HepG2 (cell line): ENCODE results near the gene HSPB6. TPM values are rescaled to one million over a fixed set of nuclear protein-coding genes. Genes with fewer than 3 reads are reported as not detected.

ENCODE experiments used
- GABPB1 ChIP-seq: IDR thresholded peaks from 2 replicates; pipeline ENCODE4 v1.6.1; 2016; ENCODE audit warnings: mild to moderate bottlenecking, missing genetic modification reagents, moderate library complexity, missing compliant biosample characterization
- GMEB2 ChIP-seq: IDR thresholded peaks from 2 replicates; pipeline ENCODE4 v1.6.1; 2016; ENCODE audit warnings: missing biosample characterization, missing genetic modification reagents, low read depth
- HNRNPLL ChIP-seq: fragments of 200-400 bp; formaldehyde crosslinking; IDR thresholded peaks from 2 replicates; pipeline ENCODE4 v1.6.1; 2017; ENCODE audit warnings: mild to moderate bottlenecking, low read depth, low read length; ENCODE audit not compliant: poor library complexity, severe bottlenecking
- JARID2 ChIP-seq: sonication (generic); formaldehyde crosslinking; IDR thresholded peaks from 2 replicates; pipeline ENCODE4 v1.8.1; 2023; ENCODE audit warnings: missing genetic modification reagents, inconsistent platforms; ENCODE audit not compliant: insufficient replicate concordance
- KLF12 ChIP-seq: sonication (generic); formaldehyde crosslinking; IDR thresholded peaks from 2 replicates; pipeline ENCODE4 v1.4.0; 2020; ENCODE audit warnings: missing genetic modification reagents, borderline replicate concordance
- NFYB ChIP-seq: sonication (generic); formaldehyde crosslinking; IDR thresholded peaks from 2 replicates; pipeline ENCODE4 v1.4.0; 2020; ENCODE audit warnings: missing genetic modification reagents
- NFYC ChIP-seq: IDR thresholded peaks from 2 replicates; pipeline ENCODE4 v1.6.1; 2016; ENCODE audit warnings: missing genetic modification reagents, missing compliant biosample characterization
- ONECUT2 ChIP-seq: sonication (generic); formaldehyde crosslinking; IDR thresholded peaks from 2 replicates; pipeline ENCODE4 v1.4.0; 2020; ENCODE audit warnings: missing genetic modification reagents
- POLR2AphosphoS5 ChIP-seq: IDR thresholded peaks from 2 replicates; pipeline ENCODE4 v1.6.1; 2012; ENCODE audit warnings: low read depth, low read length
- TOPORS ChIP-seq: sonication (generic); formaldehyde crosslinking; IDR thresholded peaks from 2 replicates; pipeline ENCODE4 v1.8.0; 2023; ENCODE audit warnings: mild to moderate bottlenecking, missing genetic modification reagents
- ZBTB14 ChIP-seq: sonication (generic); formaldehyde crosslinking; IDR thresholded peaks from 2 replicates; pipeline ENCODE4 v1.4.0; 2020; ENCODE audit warnings: missing genetic modification reagents
- ZFAT ChIP-seq: sonication (generic); formaldehyde crosslinking; conservative IDR thresholded peaks from 2 replicates; pipeline ENCODE4 v1.8.1; 2023; ENCODE audit warnings: missing genetic modification reagents, inconsistent platforms
- ZNF225 ChIP-seq: sonication (generic); formaldehyde crosslinking; IDR thresholded peaks from 2 replicates; pipeline ENCODE4 v1.4.0; 2020; ENCODE audit warnings: mild to moderate bottlenecking, missing genetic modification reagents
- ZNF766 ChIP-seq: sonication (generic); formaldehyde crosslinking; IDR thresholded peaks from 2 replicates; pipeline ENCODE4 v1.5.0; 2020; ENCODE audit warnings: missing genetic modification reagents, borderline replicate concordance
- polyA plus RNA-seq, 8 experiments: library from polyadenylated mRNA; depleted of rRNA in 3 of 8; stranded (reverse) in 7 of 8; unstranded in 1 of 8; fragments of >200 nt; fragmentation: Illumina TruSeq in 4 of 8; extraction: Trizol in 4 of 8; gene quantifications; 2 replicates each; pipeline versions ENCODE4 v1.2.1 to v1.2.3, GENCODE V29; 2011 to 2016; ENCODE audit warnings: low read depth in 4 of 8, missing spikeins in 1 of 8, mixed read lengths in 1 of 8; ENCODE audit not compliant: insufficient read depth in 1 of 8
- total RNA-seq, 5 experiments: library from RNA; depleted of rRNA; stranded (reverse); fragments of >200 nt; fragmentation: Illumina TruSeq; extraction: Trizol; gene quantifications; 2 replicates each; pipeline ENCODE4 v1.2.3, GENCODE V29; 2016; ENCODE audit warnings: low read depth in 1 of 5
- TF ChIP-seq, protein P1 (sequence below), 2 experiments: sonication (generic) in 1 of 2; formaldehyde crosslinking in 1 of 2; IDR thresholded peaks; 2 replicates each; pipeline versions ENCODE4 v1.4.0 to v1.6.1; 2018 to 2020; ENCODE audit warnings: missing genetic modification reagents in 2 of 2, borderline replicate concordance in 1 of 2, low read depth in 1 of 2, mild to moderate bottlenecking in 1 of 2, missing biosample characterization in 1 of 2
- TF ChIP-seq, protein P2 (sequence below): sonication (generic); formaldehyde crosslinking; IDR thresholded peaks from 2 replicates; pipeline ENCODE4 v1.4.0; 2020; ENCODE audit warnings: missing genetic modification reagents, borderline replicate concordance

Gene HSPB6
- total and polyA plus RNA-seq, 2 of the 13 experiments (the other 11 are each of a cell fraction or from before 2014, with no cell fraction given), result 0.18 TPM; not detected in 1

DNA sequence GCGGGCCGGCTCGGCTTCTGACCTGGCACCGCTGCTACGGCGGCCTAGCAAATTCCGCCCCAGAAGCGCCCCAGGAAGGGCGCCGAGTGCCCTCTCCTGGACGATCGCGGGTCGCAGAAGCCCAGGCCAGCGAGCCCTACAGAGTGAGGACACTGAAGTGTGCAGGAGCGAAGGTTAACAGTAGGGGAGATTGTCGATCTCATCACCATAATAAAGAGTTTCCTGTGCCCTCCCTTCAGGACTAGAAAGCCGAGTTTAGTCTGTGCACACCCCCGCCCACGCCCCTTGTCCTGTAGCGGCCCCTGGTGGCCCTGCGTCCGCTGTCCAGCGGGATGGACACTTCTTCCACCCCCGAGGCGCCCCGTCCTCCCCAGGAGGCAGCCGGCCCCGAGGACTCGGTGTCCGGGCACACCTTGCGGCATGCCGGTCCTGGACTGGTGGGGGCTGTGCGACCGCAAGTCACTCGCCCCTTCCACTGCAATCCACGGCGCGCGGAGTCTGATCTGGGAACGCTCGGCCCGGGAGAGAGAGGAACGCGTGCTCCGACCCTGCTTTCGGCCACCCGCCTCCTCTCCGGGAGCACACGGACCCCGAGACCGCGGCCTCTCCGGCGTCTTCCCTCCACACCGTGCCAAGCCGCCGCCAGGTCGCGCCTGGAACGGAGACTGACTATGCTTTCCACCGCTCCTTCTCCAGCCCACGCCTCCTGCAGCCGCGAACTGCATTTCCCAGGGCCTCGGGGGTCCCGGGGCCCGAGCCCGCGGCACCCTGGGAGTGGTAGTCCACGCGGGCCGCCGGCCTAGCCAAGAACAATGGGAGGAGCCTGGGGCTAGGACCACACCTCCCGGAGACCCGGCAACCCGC lies 39.8 kb downstream of the HSPB6 start (continued):
- TF ChIP-seq ZBTB14 (CRISPR knock-in tag) (peak; percentile 52), JARID2 (no peak), ZNF225 (CRISPR knock-in tag) (0 out of 2 replicates have a peak, but pooled peaks have one; percentile 45), HNRNPLL (peak; percentile 67), ZFAT (CRISPR knock-in tag) (peak; percentile 59; the same call in 1 of the 2 replicates), ONECUT2 (CRISPR knock-in tag) (0 out of 2 replicates have a peak, but pooled peaks have one; percentile 6), KLF12 (CRISPR knock-in tag) (peak; percentile 85), NFYC (no peak), GABPB1 (CRISPR knock-in tag) (peak; percentile 94), NFYB (CRISPR knock-in tag) (0 out of 2 replicates have a peak, but pooled peaks have one; percentile 31), POLR2AphosphoS5 (peak; percentile 54; the same call in 1 of the 2 replicates), ZNF766 (peak; percentile 62; the same call in 1 of the 2 replicates), TOPORS (CRISPR knock-in tag) (peak; percentile 65; the same call in 1 of the 2 replicates), GMEB2 (CRISPR knock-in tag) (0 out of 2 replicates have a peak, but pooled peaks have one; percentile 57)
- TF ChIP-seq, protein P1, sequence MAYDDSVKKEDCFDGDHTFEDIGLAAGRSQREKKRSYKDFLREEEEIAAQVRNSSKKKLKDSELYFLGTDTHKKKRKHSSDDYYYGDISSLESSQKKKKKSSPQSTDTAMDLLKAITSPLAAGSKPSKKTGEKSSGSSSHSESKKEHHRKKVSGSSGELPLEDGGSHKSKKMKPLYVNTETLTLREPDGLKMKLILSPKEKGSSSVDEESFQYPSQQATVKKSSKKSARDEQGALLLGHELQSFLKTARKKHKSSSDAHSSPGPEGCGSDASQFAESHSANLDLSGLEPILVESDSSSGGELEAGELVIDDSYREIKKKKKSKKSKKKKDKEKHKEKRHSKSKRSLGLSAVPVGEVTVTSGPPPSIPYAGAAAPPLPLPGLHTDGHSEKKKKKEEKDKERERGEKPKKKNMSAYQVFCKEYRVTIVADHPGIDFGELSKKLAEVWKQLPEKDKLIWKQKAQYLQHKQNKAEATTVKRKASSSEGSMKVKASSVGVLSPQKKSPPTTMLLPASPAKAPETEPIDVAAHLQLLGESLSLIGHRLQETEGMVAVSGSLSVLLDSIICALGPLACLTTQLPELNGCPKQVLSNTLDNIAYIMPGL (CRISPR knock-in tag; IDR thresholded peaks at IDR 0.05; ENCODE audit: borderline replicate concordance in 1 of 2, low read depth in 1 of 2), result peak; percentile 82 to 95
- TF ChIP-seq, protein P2, sequence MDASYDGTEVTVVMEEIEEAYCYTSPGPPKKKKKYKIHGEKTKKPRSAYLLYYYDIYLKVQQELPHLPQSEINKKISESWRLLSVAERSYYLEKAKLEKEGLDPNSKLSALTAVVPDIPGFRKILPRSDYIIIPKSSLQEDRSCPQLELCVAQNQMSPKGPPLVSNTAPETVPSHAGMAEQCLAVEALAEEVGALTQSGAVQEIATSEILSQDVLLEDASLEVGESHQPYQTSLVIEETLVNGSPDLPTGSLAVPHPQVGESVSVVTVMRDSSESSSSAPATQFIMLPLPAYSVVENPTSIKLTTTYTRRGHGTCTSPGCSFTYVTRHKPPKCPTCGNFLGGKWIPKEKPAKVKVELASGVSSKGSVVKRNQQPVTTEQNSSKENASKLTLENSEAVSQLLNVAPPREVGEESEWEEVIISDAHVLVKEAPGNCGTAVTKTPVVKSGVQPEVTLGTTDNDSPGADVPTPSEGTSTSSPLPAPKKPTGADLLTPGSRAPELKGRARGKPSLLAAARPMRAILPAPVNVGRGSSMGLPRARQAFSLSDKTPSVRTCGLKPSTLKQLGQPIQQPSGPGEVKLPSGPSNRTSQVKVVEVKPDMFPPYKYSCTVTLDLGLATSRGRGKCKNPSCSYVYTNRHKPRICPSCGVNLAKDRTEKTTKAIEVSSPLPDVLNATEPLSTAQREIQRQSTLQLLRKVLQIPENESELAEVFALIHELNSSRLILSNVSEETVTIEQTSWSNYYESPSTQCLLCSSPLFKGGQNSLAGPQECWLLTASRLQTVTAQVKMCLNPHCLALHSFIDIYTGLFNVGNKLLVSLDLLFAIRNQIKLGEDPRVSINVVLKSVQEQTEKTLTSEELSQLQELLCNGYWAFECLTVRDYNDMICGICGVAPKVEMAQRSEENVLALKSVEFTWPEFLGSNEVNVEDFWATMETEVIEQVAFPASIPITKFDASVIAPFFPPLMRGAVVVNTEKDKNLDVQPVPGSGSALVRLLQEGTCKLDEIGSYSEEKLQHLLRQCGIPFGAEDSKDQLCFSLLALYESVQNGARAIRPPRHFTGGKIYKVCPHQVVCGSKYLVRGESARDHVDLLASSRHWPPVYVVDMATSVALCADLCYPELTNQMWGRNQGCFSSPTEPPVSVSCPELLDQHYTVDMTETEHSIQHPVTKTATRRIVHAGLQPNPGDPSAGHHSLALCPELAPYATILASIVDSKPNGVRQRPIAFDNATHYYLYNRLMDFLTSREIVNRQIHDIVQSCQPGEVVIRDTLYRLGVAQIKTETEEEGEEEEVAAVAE (CRISPR knock-in tag), result no peak
